ENCODE measurements around the gene DTX3.
A peak's percentile ranks its signal among the peaks of the same experiment; 100 is the strongest.

DNA sequence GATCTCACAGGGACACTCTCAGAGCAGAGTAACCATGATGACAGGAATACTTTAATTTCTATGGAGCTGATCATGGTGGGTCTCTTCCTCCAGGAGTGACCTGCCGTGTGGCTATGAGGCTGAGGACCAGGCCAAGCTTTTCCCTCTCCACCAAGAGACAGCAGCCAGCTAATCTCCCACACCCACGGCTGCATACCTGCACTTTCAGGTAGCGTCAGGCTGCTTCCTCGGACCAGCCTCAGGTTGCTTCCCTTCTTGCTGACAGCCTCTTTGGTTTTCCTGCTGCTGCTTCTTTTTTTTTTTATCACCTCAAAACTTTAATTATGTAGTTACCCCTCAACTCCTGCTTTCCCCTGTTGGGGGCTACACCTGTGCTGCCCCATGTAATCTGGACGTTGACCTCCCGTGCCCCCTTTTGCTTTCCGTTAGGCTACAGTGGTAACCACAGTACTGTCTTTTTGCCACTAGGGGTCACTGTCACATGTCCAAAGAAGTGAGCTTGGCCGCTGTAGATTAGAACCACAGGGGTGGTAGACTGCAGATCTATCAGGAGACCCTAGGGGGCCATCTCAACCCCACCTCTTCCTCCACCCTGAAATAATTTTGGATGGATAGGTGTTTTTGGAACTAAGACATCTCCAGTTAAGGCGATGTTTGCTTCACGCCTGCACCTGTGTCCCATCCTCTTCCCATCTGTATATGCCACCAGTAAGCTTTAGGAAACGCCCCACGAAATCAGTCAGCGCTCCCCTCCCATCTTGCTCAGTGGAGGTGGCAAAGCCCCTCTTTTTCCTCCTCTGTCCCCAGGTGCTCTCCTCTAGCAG lies 21.4 kb upstream of the DTX3 start:
- TF ChIP-seq EGR1 (IDR thresholded peaks at IDR 0.05; ENCODE audit: low read depth in 2 of 2) = no peak
- TF ChIP-seq CTCF (IDR thresholded peaks at IDR 0.05; ENCODE audit: low read depth, low read length, missing input control) = peak; percentile 93
- no peak for TF ChIP-seq GABPA (IDR thresholded peaks at IDR 0.05 in 1 of 2, conservative IDR thresholded peaks at IDR 0.05 in 1 of 2)
- TF ChIP-seq SP1 (IDR thresholded peaks at IDR 0.05) = no peak
- no peak for TF ChIP-seq TAF1 (conservative IDR thresholded peaks at IDR 0.05)
- peak; percentile 95 to 97 for TF ChIP-seq RAD21 (IDR thresholded peaks at IDR 0.05)
- no peak for TF ChIP-seq FOXA2 (IDR thresholded peaks at IDR 0.05)
- TF ChIP-seq, protein P1, sequence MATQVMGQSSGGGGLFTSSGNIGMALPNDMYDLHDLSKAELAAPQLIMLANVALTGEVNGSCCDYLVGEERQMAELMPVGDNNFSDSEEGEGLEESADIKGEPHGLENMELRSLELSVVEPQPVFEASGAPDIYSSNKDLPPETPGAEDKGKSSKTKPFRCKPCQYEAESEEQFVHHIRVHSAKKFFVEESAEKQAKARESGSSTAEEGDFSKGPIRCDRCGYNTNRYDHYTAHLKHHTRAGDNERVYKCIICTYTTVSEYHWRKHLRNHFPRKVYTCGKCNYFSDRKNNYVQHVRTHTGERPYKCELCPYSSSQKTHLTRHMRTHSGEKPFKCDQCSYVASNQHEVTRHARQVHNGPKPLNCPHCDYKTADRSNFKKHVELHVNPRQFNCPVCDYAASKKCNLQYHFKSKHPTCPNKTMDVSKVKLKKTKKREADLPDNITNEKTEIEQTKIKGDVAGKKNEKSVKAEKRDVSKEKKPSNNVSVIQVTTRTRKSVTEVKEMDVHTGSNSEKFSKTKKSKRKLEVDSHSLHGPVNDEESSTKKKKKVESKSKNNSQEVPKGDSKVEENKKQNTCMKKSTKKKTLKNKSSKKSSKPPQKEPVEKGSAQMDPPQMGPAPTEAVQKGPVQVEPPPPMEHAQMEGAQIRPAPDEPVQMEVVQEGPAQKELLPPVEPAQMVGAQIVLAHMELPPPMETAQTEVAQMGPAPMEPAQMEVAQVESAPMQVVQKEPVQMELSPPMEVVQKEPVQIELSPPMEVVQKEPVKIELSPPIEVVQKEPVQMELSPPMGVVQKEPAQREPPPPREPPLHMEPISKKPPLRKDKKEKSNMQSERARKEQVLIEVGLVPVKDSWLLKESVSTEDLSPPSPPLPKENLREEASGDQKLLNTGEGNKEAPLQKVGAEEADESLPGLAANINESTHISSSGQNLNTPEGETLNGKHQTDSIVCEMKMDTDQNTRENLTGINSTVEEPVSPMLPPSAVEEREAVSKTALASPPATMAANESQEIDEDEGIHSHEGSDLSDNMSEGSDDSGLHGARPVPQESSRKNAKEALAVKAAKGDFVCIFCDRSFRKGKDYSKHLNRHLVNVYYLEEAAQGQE (IDR thresholded peaks at IDR 0.05) = no peak
- TF ChIP-seq, protein P2, sequence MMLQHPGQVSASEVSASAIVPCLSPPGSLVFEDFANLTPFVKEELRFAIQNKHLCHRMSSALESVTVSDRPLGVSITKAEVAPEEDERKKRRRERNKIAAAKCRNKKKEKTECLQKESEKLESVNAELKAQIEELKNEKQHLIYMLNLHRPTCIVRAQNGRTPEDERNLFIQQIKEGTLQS (IDR thresholded peaks at IDR 0.05) = no peak
- TF ChIP-seq, protein P3, sequence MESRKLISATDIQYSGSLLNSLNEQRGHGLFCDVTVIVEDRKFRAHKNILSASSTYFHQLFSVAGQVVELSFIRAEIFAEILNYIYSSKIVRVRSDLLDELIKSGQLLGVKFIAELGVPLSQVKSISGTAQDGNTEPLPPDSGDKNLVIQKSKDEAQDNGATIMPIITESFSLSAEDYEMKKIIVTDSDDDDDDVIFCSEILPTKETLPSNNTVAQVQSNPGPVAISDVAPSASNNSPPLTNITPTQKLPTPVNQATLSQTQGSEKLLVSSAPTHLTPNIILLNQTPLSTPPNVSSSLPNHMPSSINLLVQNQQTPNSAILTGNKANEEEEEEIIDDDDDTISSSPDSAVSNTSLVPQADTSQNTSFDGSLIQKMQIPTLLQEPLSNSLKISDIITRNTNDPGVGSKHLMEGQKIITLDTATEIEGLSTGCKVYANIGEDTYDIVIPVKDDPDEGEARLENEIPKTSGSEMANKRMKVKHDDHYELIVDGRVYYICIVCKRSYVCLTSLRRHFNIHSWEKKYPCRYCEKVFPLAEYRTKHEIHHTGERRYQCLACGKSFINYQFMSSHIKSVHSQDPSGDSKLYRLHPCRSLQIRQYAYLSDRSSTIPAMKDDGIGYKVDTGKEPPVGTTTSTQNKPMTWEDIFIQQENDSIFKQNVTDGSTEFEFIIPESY (IDR thresholded peaks at IDR 0.05) = no peak
- no peak for TF ChIP-seq JUND (IDR thresholded peaks at IDR 0.05)
- no peak for TF ChIP-seq FOXA1 (IDR thresholded peaks at IDR 0.05)
- TF ChIP-seq YY1 (IDR thresholded peaks at IDR 0.05) = no peak
